NCI-H1092 (cell line): ENCODE data around the gene ASB18.

ENCODE experiments used
- DNase-seq: peaks from one replicate; lab custom pipeline; 2025; lab: John Stamatoyannopoulos, UW

Gene ASB18

DNA sequence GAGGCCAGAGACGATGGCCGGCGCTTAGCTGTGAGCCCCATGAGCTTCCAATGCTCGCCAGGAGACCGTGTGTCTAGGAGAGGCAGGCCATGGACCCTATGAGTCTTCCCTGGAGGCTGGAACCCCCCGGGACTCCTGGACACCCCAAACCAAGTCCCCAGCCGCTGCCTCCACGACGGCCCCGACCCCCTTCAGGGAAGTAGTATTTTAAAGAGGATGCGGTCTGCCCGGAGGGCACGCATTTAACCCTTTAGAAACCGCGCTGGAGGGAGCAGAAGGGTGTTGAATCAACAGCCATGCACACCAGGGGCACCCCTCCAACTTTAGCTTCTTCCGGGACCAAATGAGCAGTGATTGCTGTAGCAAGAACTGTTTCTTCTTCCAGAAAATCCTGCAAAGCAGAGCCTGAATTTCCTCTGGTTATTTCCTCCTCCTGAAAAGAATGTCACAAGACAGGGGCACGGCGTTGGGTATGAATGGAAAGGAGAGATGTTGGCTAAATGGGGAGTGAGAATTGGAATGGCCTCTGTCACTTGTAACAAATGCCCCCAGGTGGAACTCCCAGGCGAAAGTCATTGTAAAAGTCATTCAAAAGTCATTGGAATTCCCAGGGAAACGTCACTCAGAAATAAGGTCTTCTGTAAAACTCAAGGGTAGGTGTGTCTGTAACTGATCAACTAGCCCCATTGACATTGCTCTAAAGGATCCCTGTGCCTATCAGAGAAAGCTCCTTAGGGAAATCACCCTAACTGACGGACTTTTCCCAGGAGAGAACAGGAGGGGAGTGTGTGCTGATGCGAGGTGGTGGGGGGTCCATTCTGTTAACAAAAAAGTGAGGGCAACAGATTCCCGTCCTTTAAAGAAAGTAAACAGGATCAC is 90.2 kb downstream of the ASB18 start:
- no peak for DNase-seq

- DNase-seq, result no peak
These were observed 91.0 kb downstream of the ASB18 start for GRCh38 chr2:236173036-236173728.

GRCh38 chr2:236172255-236173035 is 91.8 kb downstream of the ASB18 start:
- no peak for DNase-seq

- no peak for DNase-seq
These were observed 92.4 kb downstream of the ASB18 start for GRCh38 chr2:236171680-236172254.

GRCh38 chr2:236171181-236171679 is 93.0 kb downstream of the ASB18 start:
- DNase-seq, result no peak

- DNase-seq, result no peak
These were observed 93.5 kb downstream of the ASB18 start for GRCh38 chr2:236170590-236171165.

DNA sequence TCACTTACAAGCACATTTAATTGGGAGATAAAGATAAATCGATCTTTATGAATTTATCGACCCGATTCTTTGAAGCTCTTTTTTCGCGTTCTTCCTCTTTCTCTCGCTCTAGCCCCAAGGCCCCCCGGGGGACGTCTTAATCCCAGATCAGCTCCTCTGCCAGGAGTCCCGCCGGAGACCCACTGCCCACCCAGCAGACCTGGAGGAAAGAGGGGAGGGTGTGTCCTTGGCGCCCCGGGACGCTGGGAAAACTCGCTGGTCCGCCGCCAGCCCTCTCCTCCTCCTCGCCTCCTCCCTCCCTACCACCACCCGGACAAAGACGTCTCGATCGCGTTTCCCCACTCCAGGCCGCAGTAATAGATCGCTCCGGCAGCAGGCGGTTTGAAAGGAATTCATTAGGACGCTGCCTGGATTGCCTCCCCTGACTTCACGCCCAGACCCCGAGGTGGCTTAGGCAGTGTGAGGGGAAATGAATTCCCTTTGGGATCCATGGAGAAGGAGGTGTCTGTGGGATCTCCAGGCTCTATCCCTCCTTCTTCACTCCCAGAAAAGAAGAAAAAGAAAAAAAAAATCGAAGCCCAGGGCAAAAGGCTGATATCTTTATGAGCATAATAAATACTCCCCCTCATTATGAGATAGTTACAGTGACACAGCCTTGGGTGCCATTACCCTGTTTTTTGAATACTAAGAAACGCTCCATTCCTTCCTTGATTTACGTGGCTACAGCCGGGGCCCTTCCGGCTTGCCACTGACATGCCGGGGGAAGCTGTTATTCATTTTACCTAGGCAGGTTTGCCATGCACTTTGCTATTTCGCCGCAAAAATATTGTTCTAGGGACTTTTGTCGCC is 94.2 kb downstream of the ASB18 start:
- no peak for DNase-seq

- DNase-seq, result no peak
These were observed 95.0 kb downstream of the ASB18 start for GRCh38 chr2:236169151-236169721.

- peak; percentile 51 for DNase-seq
These were observed 95.8 kb downstream of the ASB18 start, which contains the start of gene GBX2 for GRCh38 chr2:236168110-236169080. TSS of gene GBX2 (minus strand) at chr2:236168386. CDS start at chr2:236167971, 415 bp downstream.

DNA sequence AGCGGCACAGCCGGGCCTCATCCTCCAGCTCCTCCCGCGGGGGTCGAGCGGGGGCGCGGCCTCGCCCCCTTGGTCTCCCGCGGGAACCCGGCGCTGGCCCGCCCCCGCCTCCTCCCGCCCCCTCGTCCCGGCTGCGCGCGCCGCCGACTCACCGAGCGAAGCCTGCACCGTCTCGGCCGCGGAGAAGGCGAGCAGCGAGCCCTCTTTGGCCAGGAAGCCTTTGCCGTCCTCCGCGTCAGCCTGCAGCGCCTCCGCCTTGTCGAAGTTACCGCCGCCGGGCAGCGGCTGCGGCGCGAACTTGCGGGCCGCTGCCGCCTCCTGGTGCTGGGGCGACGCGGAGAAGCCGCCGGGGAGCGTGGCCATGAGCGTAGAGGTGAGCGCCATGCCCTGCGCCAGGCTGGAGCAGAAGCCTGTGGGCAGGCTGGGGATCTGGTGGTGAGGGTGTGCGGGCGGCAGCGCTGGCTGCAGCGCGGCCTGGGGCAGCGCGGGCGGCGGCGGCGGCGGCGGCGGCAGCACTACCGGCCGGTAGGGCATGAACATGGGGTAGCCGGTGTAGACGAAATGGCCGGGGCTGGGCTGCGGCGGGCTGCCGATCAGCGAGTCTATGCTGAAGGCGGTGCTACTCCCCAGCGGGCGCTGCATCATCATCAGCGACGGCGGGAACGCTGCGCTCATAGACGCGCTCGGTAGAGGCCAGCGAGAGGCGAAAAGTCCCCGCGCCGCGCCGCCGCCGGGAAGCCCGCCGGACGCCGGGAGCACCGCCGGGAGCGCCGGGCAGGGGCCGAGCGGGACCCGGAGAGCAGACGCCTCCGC is 96.7 kb downstream of the ASB18 start:
- DNase-seq, result peak; percentile 30

GRCh38 chr2:236166796-236167296 is 97.4 kb downstream of the ASB18 start:
- no peak for DNase-seq

GRCh38 chr2:236165842-236166795 is 98.1 kb downstream of the ASB18 start:
- no peak for DNase-seq

DNA sequence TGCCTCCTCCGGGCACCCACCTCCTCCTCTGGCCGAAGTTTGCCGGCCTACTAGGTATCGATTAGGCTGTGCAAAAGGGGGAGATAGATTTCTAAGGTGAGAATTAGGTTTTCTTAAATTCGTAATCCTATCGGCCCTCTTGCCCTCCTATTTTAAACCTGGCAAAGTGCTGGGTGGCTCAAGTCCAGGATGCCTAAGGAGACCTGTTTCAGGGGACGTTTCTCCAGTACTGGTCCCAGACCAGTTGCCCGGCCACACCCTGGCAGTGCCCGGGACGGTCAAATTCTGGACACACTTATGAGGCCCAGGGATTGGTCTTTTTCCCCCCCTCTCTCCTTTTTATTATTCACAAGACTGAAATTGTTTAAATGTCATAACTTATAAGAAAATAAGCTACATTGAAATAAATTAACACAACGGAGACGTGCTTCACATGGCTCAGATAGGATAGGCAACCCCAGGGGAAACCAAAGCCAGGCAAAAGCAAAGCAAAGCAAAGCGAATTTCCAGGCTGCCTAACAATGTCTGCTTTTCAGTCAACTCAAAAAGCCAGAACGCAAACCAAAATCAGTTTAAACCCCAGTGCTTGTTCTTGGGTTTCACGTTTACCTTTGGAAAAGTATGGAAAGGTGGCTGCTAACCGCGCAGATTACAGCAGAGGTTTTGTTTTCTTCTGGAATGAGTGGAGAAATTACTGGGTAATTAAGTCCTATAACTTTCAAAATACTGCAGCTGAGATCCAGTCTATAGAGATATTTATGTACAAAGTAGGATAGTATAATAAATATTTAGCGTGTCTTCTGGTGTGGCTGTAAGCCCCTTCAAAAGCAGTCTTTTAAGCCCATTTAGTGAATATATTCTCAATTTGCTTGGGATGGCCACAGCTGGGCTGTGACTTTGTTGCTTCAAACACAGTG is 99.0 kb downstream of the ASB18 start:
- DNase-seq, result no peak

DNA sequence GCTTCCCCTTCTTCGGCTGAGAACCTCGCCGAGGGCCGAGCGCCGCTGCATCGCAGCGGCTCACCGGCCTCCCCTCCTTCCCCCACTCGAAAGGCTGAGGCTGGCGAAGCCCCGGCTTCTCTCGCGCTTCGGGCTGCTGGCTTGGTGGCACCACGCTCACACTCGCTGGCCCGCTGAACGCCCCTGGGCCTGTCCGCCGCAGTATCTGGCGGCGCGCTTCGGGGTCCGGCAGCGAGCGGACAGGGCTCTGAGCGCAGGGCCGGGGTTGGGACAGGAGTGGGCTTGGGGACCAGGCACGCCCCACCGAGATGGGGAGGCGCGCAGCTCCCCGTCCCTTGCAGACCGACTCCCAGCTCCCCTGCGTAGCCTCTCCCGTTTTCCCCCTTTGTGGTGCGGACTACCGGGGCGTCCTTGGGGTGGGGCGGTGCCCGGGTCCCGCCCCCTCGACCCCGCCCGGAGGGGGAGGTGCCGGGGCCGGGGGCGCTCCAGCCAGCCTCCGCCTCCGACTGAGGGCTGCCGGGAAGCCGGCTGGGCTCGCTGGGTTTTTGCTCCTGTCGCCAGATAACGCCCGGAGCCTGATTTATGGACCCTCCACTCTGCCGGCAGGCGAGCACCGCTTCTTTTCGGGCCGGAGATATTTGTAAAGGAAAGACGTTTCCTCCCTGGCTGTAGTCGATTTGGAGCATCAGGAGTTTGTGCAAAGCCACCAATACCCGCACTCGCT is 99.8 kb downstream of the ASB18 start:
- DNase-seq, result peak; percentile 7
